Measurements from ENCODE around the gene RBM17.
"Not testable (repeated sequence)": the region's sequence is repeated elsewhere in the genome, so short reads cannot be mapped to it uniquely, and the experiment has no call there.

The RBM17 gene

GRCh38 chr10:6140141-6140841 lies 51.5 kb downstream of the RBM17 start:
- peak; percentile 51 for DNase-seq

GRCh38 chr10:6140965-6141295 lies 52.1 kb downstream of the RBM17 start:
- no peak for DNase-seq

DNA sequence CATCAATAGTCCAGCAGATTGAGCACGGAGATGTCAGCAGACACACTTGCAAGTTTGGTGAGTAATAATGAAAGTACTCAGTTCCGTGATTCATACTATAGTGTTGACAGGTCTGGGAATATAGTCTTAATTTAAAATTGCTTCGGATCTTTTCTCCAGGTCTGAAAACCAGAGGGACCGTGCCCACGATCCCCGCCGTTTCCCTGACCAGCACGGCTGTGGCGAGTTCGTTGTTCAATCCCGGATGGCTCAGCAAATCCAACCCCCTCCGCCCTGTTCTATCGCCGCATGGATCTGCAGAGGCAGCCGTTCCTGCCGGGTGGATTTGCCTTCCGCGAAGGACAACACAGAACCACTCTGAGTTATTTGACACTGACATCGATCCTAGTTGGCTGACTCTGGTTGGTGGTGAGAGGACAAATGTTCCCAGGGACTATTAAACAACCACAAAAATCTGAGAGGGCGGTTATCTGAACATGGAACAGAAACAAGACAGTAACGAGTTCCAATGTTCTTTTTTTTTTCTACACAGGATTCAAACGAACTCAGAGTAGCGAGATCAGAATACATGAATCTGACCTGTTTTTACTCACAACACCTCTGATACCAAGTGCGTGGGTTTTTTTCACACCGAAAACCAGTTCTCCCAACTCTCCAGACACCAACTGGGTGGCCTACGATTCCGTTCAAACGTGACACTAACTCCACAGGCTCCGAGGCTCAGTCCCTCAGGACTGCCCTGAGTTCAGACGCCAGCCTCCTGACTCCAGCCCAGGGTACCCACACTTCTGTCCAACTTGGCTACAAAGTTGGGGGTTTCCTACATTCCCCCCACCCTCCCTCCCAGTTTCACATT lies 52.7 kb downstream of the RBM17 start:
- DNase-seq, result peak; percentile 32

- DNase-seq, result not testable (repeated sequence)
Observed at GRCh38 chr10:6142186-6142585, 53.4 kb downstream of the RBM17 start.

DNA sequence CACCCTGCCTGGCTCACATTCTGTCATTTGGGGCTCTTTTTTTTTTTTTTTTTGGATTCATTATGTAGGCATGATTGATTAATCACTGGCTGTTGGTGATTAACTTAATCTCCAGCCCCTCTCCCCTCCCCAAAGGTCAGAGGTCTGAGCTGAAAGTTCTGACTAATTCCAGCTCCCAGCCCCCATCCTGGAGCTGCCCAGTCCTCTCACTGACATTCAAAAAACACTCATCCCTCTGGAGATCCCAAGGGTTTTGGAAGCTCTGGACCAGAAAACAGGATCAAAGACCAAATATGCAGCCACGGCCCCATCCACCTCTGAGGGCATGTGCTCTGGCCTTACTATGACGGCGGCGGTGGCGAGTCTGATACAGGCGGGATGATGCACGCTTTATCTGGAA lies 53.8 kb downstream of the RBM17 start:
- DNase-seq, result no peak

DNA sequence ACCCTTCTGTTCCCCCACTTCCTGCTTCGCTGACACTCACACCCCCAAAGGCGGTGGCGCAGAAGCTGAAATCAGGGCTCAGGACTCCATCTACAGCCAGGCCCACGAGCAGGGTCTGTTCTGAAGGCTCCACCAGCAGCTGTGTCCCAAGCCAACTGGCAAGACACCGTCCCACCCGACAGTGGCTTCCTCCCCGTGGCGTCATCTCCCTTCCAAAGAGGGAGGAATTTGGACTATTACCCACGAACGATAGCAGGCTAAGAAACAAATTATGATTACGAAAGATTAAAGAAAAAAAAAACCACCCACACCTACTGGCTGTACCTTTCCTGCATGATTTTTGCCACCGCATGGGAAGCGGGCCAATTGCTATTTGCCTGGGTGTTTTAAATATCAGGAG lies 54.3 kb downstream of the RBM17 start:
- no peak for DNase-seq

GRCh38 chr10:6144406-6145165 lies 55.8 kb downstream of the RBM17 start:
- peak; percentile 90 for DNase-seq

GRCh38 chr10:6145166-6145987 lies 56.5 kb downstream of the RBM17 start:
- DNase-seq, result no peak

DNA sequence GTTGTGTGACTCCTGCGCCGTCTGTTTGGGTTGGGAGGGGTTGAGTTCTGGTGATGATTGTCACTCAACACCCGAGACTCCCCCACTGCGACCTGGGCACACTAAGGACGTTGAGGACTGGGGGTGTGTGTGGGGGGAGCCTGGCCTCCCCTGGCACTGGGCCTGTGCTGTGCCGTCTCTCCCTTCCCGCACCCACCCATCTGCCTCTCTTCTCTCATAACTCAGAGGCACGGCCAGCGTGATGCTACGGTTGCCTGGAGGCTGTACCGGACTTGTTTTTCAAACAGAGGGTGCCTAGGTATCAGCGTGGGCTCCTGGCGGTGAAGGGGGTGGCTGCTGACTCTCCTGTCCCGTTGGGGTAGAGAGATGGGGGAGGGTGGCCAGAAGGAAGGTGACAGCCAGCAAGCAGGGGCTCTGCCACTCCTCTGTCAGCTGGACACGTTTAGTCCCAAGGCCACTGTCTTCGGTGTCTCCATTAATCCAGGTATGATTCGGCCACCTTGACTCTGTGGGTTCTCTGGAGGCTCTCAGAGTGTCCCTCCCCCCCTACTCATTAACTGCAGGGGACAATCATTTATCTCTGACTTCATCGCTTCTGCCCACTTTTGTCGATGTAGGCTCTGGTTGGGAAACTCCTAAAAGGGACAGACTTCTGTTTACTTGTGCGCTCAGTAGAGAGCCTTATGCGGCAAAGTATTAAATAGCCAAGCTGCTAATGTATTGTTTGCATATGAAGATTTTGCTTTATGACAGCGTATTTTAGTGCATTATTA lies 57.4 kb downstream of the RBM17 start:
- no peak for DNase-seq

DNA sequence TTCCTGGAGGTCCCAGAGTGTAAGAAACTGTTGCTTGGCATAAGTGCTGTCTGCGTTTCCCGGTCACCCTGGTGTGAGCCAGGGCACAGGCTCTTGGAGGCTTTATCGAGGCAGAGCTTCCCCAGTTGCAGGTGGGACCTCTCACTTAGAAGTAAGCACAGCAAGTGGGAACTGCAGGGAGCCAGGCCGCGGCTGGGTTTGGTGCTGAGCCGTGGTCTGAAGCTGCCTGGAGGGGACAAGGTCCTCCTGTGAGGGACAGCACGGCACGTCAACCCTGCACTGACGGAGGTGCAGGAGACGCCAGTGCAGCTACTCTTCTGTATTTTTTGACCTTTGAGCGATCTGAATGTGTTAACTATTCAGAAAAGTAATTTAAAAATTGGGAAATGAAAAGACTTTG lies 58.1 kb downstream of the RBM17 start:
- no peak for DNase-seq

- no peak for DNase-seq
Observed at GRCh38 chr10:6148251-6148701, 59.4 kb downstream of the RBM17 start.

- DNase-seq, result no peak
Observed at GRCh38 chr10:6148908-6149307, 60.1 kb downstream of the RBM17 start.

GRCh38 chr10:6151087-6151977 lies 62.5 kb downstream of the RBM17 start:
- peak; percentile 70 for DNase-seq

DNA sequence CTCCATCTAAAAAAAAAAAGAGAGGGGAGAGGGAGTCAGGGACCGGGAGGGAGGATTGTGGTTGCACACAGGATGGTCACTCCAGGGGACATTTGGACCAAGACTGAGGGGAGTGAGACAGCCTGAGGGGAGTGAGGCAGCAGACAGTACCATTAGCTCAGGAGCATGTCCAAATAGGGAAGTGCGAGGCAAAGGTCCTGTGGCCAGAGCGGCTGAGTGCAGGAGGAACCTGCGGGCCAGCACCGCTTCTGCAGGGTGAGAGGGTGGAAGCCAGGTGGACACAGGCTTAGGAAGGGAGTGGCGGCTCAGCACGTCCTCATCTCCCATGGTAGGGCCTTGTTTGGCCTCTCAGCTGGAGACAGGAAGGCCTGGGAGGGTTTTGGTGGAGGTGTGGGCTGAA lies 65.0 kb downstream of the RBM17 start:
- no peak for DNase-seq

- no peak for DNase-seq
Observed at GRCh38 chr10:6154566-6154965, 65.7 kb downstream of the RBM17 start.

- no peak for DNase-seq
Observed at GRCh38 chr10:6158276-6158675, 69.4 kb downstream of the RBM17 start.

DNA sequence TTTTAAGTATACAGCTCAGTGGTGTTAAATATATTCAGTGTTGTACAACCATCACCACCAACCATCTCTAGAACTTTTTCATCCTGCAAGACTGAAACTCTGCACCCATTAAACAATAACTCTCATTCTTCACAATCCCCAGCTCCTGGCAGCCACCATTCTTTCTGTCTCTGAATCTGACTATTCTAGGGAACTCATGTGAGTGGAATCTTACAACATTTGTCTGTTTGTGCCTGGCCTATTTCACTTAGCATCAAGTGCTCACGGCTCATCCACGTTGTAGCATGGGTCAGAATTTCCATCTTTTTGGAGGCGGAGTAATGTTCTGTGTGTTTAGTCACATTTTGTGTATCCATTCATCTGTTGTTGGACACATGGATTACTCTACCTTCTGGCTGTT lies 73.1 kb downstream of the RBM17 start:
- DNase-seq, result no peak

- DNase-seq, result no peak
Observed at GRCh38 chr10:6162589-6163356, 73.9 kb downstream of the RBM17 start.

- DNase-seq, result peak; percentile 93
Observed at GRCh38 chr10:6163364-6164270, 74.8 kb downstream of the RBM17 start.

Data from CD4-positive, alpha-beta T cell treated with Interleukin-10 for 1 hour (primary cell).